Activated T-cell treated with anti-CD3 and anti-CD28 coated beads, Interleukin-2, amount 50 U/mL, for 72 hours (primary cell): Measurements from ENCODE around the gene ARHGAP45. TPM values are rescaled to one million over a fixed set of nuclear protein-coding genes. Genes with fewer than 3 reads are reported as not detected.
"Not testable (repeated sequence)": the region's sequence is repeated elsewhere in the genome, so short reads cannot be mapped to it uniquely, and the experiment has no call there.

Source experiments
- ATAC-seq, 2 donors: fragments of 150-1000 bp; cut with Tn5 transposase; replicated peaks in 1 of 2; 2 replicates each; pipeline ENCODE4 v1.10.0; 2021; ENCODE audit warnings: moderate library complexity in 2 of 2, mild to moderate bottlenecking in 1 of 2
- DNase-seq, 2 donors: peaks; one replicate each; pipeline ENCODE4 v3.0.0; 2021 to 2022; ENCODE audit warnings: mixed read lengths in 1 of 2
- H3K27ac Mint-ChIP-seq: one replicate; pipeline ENCODE4 v1.8.0; 2022; ENCODE audit warnings: mild to moderate bottlenecking, moderate library complexity, mixed read lengths
- H3K27me3 Mint-ChIP-seq: one replicate; pipeline ENCODE4 v1.8.0; 2022; ENCODE audit warnings: low read depth, mixed read lengths
- H3K36me3 Mint-ChIP-seq, 2 donors: one replicate each; pipeline ENCODE4 v1.8.0; 2022; ENCODE audit warnings: mixed read lengths in 2 of 2, mild to moderate bottlenecking in 1 of 2; ENCODE audit not compliant: insufficient read depth in 2 of 2
- H3K4me1 Mint-ChIP-seq: one replicate; pipeline ENCODE4 v1.8.0; 2022; ENCODE audit warnings: low read depth, mixed read lengths
- H3K4me3 Mint-ChIP-seq, 2 donors: one replicate each; pipeline ENCODE4 v1.8.0; 2022; ENCODE audit warnings: mild to moderate bottlenecking in 2 of 2, mixed read lengths in 2 of 2, moderate library complexity in 2 of 2
- H3K9me3 Mint-ChIP-seq, 2 donors: one replicate each; pipeline ENCODE4 v1.8.0; 2022; ENCODE audit warnings: mixed read lengths in 2 of 2
- total RNA-seq, 2 donors: library from RNA; stranded (reverse); gene quantifications; one replicate each; pipeline ENCODE4 v1.2.3, GENCODE V29; 2022

The ARHGAP45 gene
- total RNA-seq, 2 donors from 2014 or later: 235 to 236 TPM

GRCh38 chr19:1113030-1113985 is 46.3 kb downstream of the ARHGAP45 start:
- Mint-ChIP-seq H3K4me1 (no peaks in the 10 kb centered on the region), H3K27me3 (no peaks in the 10 kb centered on the region), H3K36me3 (peaks cover 0 to 5% of the 10 kb centered on the region in 2 donors), H3K9me3 (no peaks in the 10 kb centered on the region), H3K27ac (no peak overlapping the region), H3K4me3 (no peak overlapping the region)
- DNase-seq: peak; percentile 87 to 90
- ATAC-seq: peak; percentile 78 to 83

- no peaks in the 10 kb centered on the region for H3K4me1 Mint-ChIP-seq
- no peaks in the 10 kb centered on the region for H3K9me3 Mint-ChIP-seq
- H3K27ac Mint-ChIP-seq: no peak overlapping the region
- peaks cover 0 to 8% of the 10 kb centered on the region in 2 donors for H3K36me3 Mint-ChIP-seq
- H3K27me3 Mint-ChIP-seq: no peaks in the 10 kb centered on the region
- ATAC-seq (no peak), DNase-seq (no peak)
- H3K4me3 Mint-ChIP-seq: no peak overlapping the region
These were observed 47.1 kb downstream of the ARHGAP45 start for GRCh38 chr19:1113986-1114483.

- not testable (repeated sequence) for ATAC-seq, DNase-seq, H3K4me1 Mint-ChIP-seq, H3K9me3 Mint-ChIP-seq, H3K36me3 Mint-ChIP-seq, H3K27ac Mint-ChIP-seq, H3K4me3 Mint-ChIP-seq, H3K27me3 Mint-ChIP-seq
These were observed 47.8 kb downstream of the ARHGAP45 start for GRCh38 chr19:1114728-1115127.

- H3K27ac Mint-ChIP-seq: no peak overlapping the region
- peaks cover 0 to 8% of the 10 kb centered on the region in 2 donors for H3K36me3 Mint-ChIP-seq
- H3K4me1 Mint-ChIP-seq: no peaks in the 10 kb centered on the region
- ATAC-seq (no peak), DNase-seq (no peak)
- H3K4me3 Mint-ChIP-seq: no peak overlapping the region
- H3K27me3 Mint-ChIP-seq: no peaks in the 10 kb centered on the region
- H3K9me3 Mint-ChIP-seq: no peaks in the 10 kb centered on the region
These were observed 48.9 kb downstream of the ARHGAP45 start for GRCh38 chr19:1115646-1116420.

- Mint-ChIP-seq H3K9me3 (no peaks in the 10 kb centered on the region), H3K4me3 (no peak overlapping the region), H3K4me1 (no peaks in the 10 kb centered on the region), H3K36me3 (peaks cover 4 to 14% of the 10 kb centered on the region in 2 donors), H3K27me3 (no peaks in the 10 kb centered on the region), H3K27ac (no peak overlapping the region)
- no peak for DNase-seq
- ATAC-seq: no peak
These were observed 50.0 kb downstream of the ARHGAP45 start for GRCh38 chr19:1116726-1117581.

GRCh38 chr19:1117654-1118053 is 50.7 kb downstream of the ARHGAP45 start:
- no peak overlapping the region for H3K27ac Mint-ChIP-seq
- H3K9me3 Mint-ChIP-seq: no peaks in the 10 kb centered on the region
- no peaks in the 10 kb centered on the region for H3K4me1 Mint-ChIP-seq
- H3K27me3 Mint-ChIP-seq: no peaks in the 10 kb centered on the region
- peaks cover 4 to 14% of the 10 kb centered on the region in 2 donors for H3K36me3 Mint-ChIP-seq
- ATAC-seq: no peak
- no peak for DNase-seq
- no peak overlapping the region for H3K4me3 Mint-ChIP-seq

- Mint-ChIP-seq H3K27ac (no peak overlapping the region), H3K4me3 (no peak overlapping the region), H3K4me1 (no peaks in the 10 kb centered on the region), H3K27me3 (no peaks in the 10 kb centered on the region), H3K36me3 (peaks cover 7 to 12% of the 10 kb centered on the region in 2 donors), H3K9me3 (no peaks in the 10 kb centered on the region)
- DNase-seq (no peak), ATAC-seq (no peak)
These were observed 52.0 kb downstream of the ARHGAP45 start for GRCh38 chr19:1118999-1119398.

- no peak for ATAC-seq
- no peak overlapping the region for H3K4me3 Mint-ChIP-seq
These were observed 52.7 kb downstream of the ARHGAP45 start for GRCh38 chr19:1119475-1120217.

GRCh38 chr19:1121395-1121794 is 54.4 kb downstream of the ARHGAP45 start:
- H3K36me3 Mint-ChIP-seq: peaks cover 7 to 19% of the 10 kb centered on the region in 2 donors
- no peak overlapping the region for H3K27ac Mint-ChIP-seq
- no peaks in the 10 kb centered on the region for H3K27me3 Mint-ChIP-seq

More at GRCh38 chr19:1119475-1120217, 52.7 kb downstream of the ARHGAP45 start:
- Mint-ChIP-seq H3K27ac (no peak overlapping the region), H3K27me3 (no peaks in the 10 kb centered on the region), H3K36me3 (peaks cover 7 to 14% of the 10 kb centered on the region in 2 donors), H3K4me1 (no peaks in the 10 kb centered on the region), H3K9me3 (no peaks in the 10 kb centered on the region)
- no peak for DNase-seq

GRCh38 chr19:1122021-1122971 is 55.3 kb downstream of the ARHGAP45 start:
- Mint-ChIP-seq H3K9me3 (no peaks in the 10 kb centered on the region), H3K4me3 (no peak overlapping the region), H3K4me1 (peaks cover 12% of the 10 kb centered on the region), H3K36me3 (peaks cover 7 to 22% of the 10 kb centered on the region in 2 donors), H3K27ac (no peak overlapping the region), H3K27me3 (no peaks in the 10 kb centered on the region)
- ATAC-seq (no peak), DNase-seq (no peak)

More at GRCh38 chr19:1121395-1121794, 54.4 kb downstream of the ARHGAP45 start:
- H3K9me3 Mint-ChIP-seq: no peaks in the 10 kb centered on the region
- ATAC-seq: no peak
- H3K4me3 Mint-ChIP-seq: no peak overlapping the region
- peaks cover 5% of the 10 kb centered on the region for H3K4me1 Mint-ChIP-seq
- DNase-seq: no peak

- H3K4me3 Mint-ChIP-seq: no peak overlapping the region
- no peaks in the 10 kb centered on the region for H3K9me3 Mint-ChIP-seq
- no peaks in the 10 kb centered on the region for H3K27me3 Mint-ChIP-seq
- peaks cover 10 to 27% of the 10 kb centered on the region in 2 donors for H3K36me3 Mint-ChIP-seq
- no peak overlapping the region for H3K27ac Mint-ChIP-seq
- DNase-seq: peak; percentile 70 to 80
- ATAC-seq: peak; percentile 77 to 81
- peaks cover 12% of the 10 kb centered on the region for H3K4me1 Mint-ChIP-seq
These were observed 56.0 kb downstream of the ARHGAP45 start for GRCh38 chr19:1122972-1123363.
